ENCODE data around the gene TEKT2. TPM values are rescaled to one million over a fixed set of nuclear protein-coding genes. Genes with fewer than 3 reads are reported as not detected.
A peak's percentile ranks its signal among the peaks of the same experiment; 100 is the strongest.

Gene TEKT2
- total RNA-seq, 2 donors from 2014 or later, result 5.6 to 9.5 TPM

GRCh38 chr1:36097693-36098585 lies 14.0 kb downstream of the TEKT2 start:
- Histone ChIP-seq H3K4me3 (ENCODE audit: low read length) (no peak overlapping the region), H3K27ac (ENCODE audit: low read depth, low read length) (no peak overlapping the region), H3K9ac (ENCODE audit: extremely low read depth, low read length, poor library complexity, severe bottlenecking) (no peak overlapping the region), H3K4me1 (ENCODE audit: control insufficient read depth, insufficient read depth, low read length) (no peaks in the 10 kb centered on the region), H3K9me3 (ENCODE audit: control insufficient read depth, low read length) (no peaks in the 10 kb centered on the region), H3K36me3 (ENCODE audit: control insufficient read depth, insufficient read depth, low read length) (peaks cover 23% of the 10 kb centered on the region), H3K27me3 (ENCODE audit: control insufficient read depth, insufficient read depth, low read length, poor library complexity, severe bottlenecking) (no peaks in the 10 kb centered on the region)
- no peak for TF ChIP-seq CTCF (conservative IDR thresholded peaks at IDR 0.05)
- DNase-seq, result no peak
- H3K27ac Mint-ChIP-seq, result peak overlapping the region; percentile 49
- no peak overlapping the region for H3K4me3 Mint-ChIP-seq
- H3K36me3 Mint-ChIP-seq (ENCODE audit: low read depth), result peaks cover 17% of the 10 kb centered on the region
- H3K27me3 Mint-ChIP-seq (ENCODE audit: insufficient read depth), result no peaks in the 10 kb centered on the region
- H3K4me1 Mint-ChIP-seq, result peaks cover 2% of the 10 kb centered on the region
- WGBS, 2 experiments (ENCODE audit: insufficient coverage in 1 of 2, insufficient read length in 1 of 2), result 94 to 97% methylated on average over 24 to 33 of the region's 33 CpGs
- H3K9me3 Mint-ChIP-seq, result no peaks in the 10 kb centered on the region

GRCh38 chr1:36098650-36099365 lies 14.9 kb downstream of the TEKT2 start:
- TF ChIP-seq CTCF (conservative IDR thresholded peaks at IDR 0.05), result no peak
- peaks cover 2% of the 10 kb centered on the region for H3K4me1 Mint-ChIP-seq
- Histone ChIP-seq H3K36me3 (ENCODE audit: control insufficient read depth, insufficient read depth, low read length) (peaks cover 14% of the 10 kb centered on the region), H3K27ac (ENCODE audit: low read depth, low read length) (no peak overlapping the region), H3K9me3 (ENCODE audit: control insufficient read depth, low read length) (no peaks in the 10 kb centered on the region), H3K27me3 (ENCODE audit: control insufficient read depth, insufficient read depth, low read length, poor library complexity, severe bottlenecking) (no peaks in the 10 kb centered on the region), H3K4me1 (ENCODE audit: control insufficient read depth, insufficient read depth, low read length) (no peaks in the 10 kb centered on the region), H3K4me3 (ENCODE audit: low read length) (no peak overlapping the region), H3K9ac (ENCODE audit: extremely low read depth, low read length, poor library complexity, severe bottlenecking) (no peak overlapping the region)
- no peaks in the 10 kb centered on the region for H3K9me3 Mint-ChIP-seq
- no peaks in the 10 kb centered on the region for H3K27me3 Mint-ChIP-seq (ENCODE audit: insufficient read depth)
- DNase-seq, result no peak
- H3K36me3 Mint-ChIP-seq (ENCODE audit: low read depth), result peaks cover 10% of the 10 kb centered on the region
- WGBS, 2 experiments (ENCODE audit: insufficient coverage in 1 of 2, insufficient read length in 1 of 2), result 88 to 91% methylated on average over 2 to 13 of the region's 13 CpGs
- no peak overlapping the region for H3K27ac Mint-ChIP-seq
- no peak overlapping the region for H3K4me3 Mint-ChIP-seq

- peaks cover 2% of the 10 kb centered on the region for H3K4me1 Mint-ChIP-seq
- DNase-seq, result peak; percentile 97
- peak; percentile 94 for TF ChIP-seq CTCF (conservative IDR thresholded peaks at IDR 0.05)
- 59 to 86% methylated on average over 10 to 18 of the region's 18 CpGs for WGBS, 2 experiments (ENCODE audit: insufficient coverage in 1 of 2, insufficient read length in 1 of 2)
- H3K27ac Mint-ChIP-seq, result no peak overlapping the region
- H3K4me1 ChIP-seq (ENCODE audit: control insufficient read depth, insufficient read depth, low read length), result no peaks in the 10 kb centered on the region
- H3K36me3 ChIP-seq (ENCODE audit: control insufficient read depth, insufficient read depth, low read length), result peaks cover 4% of the 10 kb centered on the region
- no peaks in the 10 kb centered on the region for H3K9me3 ChIP-seq (ENCODE audit: control insufficient read depth, low read length)
- no peaks in the 10 kb centered on the region for H3K27me3 Mint-ChIP-seq (ENCODE audit: insufficient read depth)
- H3K36me3 Mint-ChIP-seq (ENCODE audit: low read depth), result peaks cover 9% of the 10 kb centered on the region
- no peak overlapping the region for H3K4me3 Mint-ChIP-seq
- no peak overlapping the region for H3K9ac ChIP-seq (ENCODE audit: extremely low read depth, low read length, poor library complexity, severe bottlenecking)
- H3K9me3 Mint-ChIP-seq, result no peaks in the 10 kb centered on the region
- no peak overlapping the region for H3K4me3 ChIP-seq (ENCODE audit: low read length)
- no peaks in the 10 kb centered on the region for H3K27me3 ChIP-seq (ENCODE audit: control insufficient read depth, insufficient read depth, low read length, poor library complexity, severe bottlenecking)
- no peak overlapping the region for H3K27ac ChIP-seq (ENCODE audit: low read depth, low read length)
Observed at GRCh38 chr1:36099681-36100341, 15.9 kb downstream of the TEKT2 start.

Data from endodermal cell (in vitro differentiated cells).